Skeletal muscle tissue (tissue), 4 donors: ENCODE measurements around the gene HLA-DQB1. TPM values are rescaled to one million over a fixed set of nuclear protein-coding genes. Genes with fewer than 3 reads are reported as not detected.
"Not testable (repeated sequence)": the region's sequence is repeated elsewhere in the genome, so short reads cannot be mapped to it uniquely, and the experiment has no call there.

Experiments
- H3K27ac ChIP-seq: one replicate; pipeline ENCODE4 v1.7.0; 2013; ENCODE audit warnings: mild to moderate bottlenecking, low read depth, low read length, inconsistent platforms
- H3K27me3 ChIP-seq, 3 donors: one replicate each; pipeline ENCODE4 v1.7.0; 2013; ENCODE audit warnings: low read length in 3 of 3; ENCODE audit not compliant: control insufficient read depth in 3 of 3, insufficient read depth in 3 of 3
- H3K36me3 ChIP-seq, 3 donors: one replicate each; pipeline ENCODE4 v1.7.0; 2013; ENCODE audit warnings: low read length in 3 of 3; ENCODE audit not compliant: control insufficient read depth in 3 of 3, insufficient read depth in 3 of 3
- H3K4me1 ChIP-seq, 3 donors: one replicate each; pipeline ENCODE4 v1.7.0; 2013; ENCODE audit warnings: low read length in 3 of 3, mild to moderate bottlenecking in 3 of 3; ENCODE audit not compliant: control insufficient read depth in 3 of 3, insufficient read depth in 3 of 3
- H3K4me3 ChIP-seq, 3 donors: one replicate each; pipeline ENCODE4 v1.7.0; 2013; ENCODE audit warnings: low read length in 3 of 3
- H3K9ac ChIP-seq, 3 donors: one replicate each; pipeline ENCODE4 v1.7.0; 2013; ENCODE audit warnings: low read length in 3 of 3, mild to moderate bottlenecking in 3 of 3, moderate library complexity in 2 of 3, low read depth in 1 of 3
- H3K9me3 ChIP-seq, 3 donors: one replicate each; pipeline ENCODE4 v1.7.0; 2013; ENCODE audit warnings: low read length in 3 of 3; ENCODE audit not compliant: control insufficient read depth in 3 of 3
- total RNA-seq: library from RNA; depleted of rRNA; stranded (reverse); fragments of >200 nt; gene quantifications from one replicate; pipeline ENCODE4 v1.2.3, GENCODE V29; 2014
- donor health status: Osteomylitis.

The HLA-DQB1 gene
- total RNA-seq, 1 donor from 2014 or later = 7.8 TPM

- Histone ChIP-seq H3K4me1 (no peaks in the 10 kb centered on the region), H3K36me3 (no peaks in the 10 kb centered on the region), H3K27ac (no peak overlapping the region), H3K27me3 (peaks cover 0 to 5% (median 0%) of the 10 kb centered on the region in 3 donors), H3K4me3 (no peak overlapping the region), H3K9ac (no peak overlapping the region), H3K9me3 (no peaks in the 10 kb centered on the region)
Measured at GRCh38 chr6:32643904-32644303, 22.6 kb downstream of the HLA-DQB1 start.

GRCh38 chr6:32642720-32643106 lies 23.7 kb downstream of the HLA-DQB1 start:
- H3K4me1 ChIP-seq = no peaks in the 10 kb centered on the region
- no peaks in the 10 kb centered on the region for H3K9me3 ChIP-seq
- H3K27ac ChIP-seq = no peak overlapping the region
- H3K36me3 ChIP-seq = no peaks in the 10 kb centered on the region
- H3K27me3 ChIP-seq = peaks cover 0 to 5% (median 0%) of the 10 kb centered on the region in 3 donors
- H3K4me3 ChIP-seq = no peak overlapping the region
- no peak overlapping the region for H3K9ac ChIP-seq

GRCh38 chr6:32641785-32642719 lies 24.4 kb downstream of the HLA-DQB1 start:
- not testable (repeated sequence) for H3K9ac ChIP-seq, H3K4me3 ChIP-seq, H3K9me3 ChIP-seq, H3K4me1 ChIP-seq, H3K27ac ChIP-seq, H3K36me3 ChIP-seq, H3K27me3 ChIP-seq

- Histone ChIP-seq H3K27ac (no peak overlapping the region), H3K4me3 (no peak overlapping the region), H3K9ac (no peak overlapping the region), H3K4me1 (no peaks in the 10 kb centered on the region), H3K36me3 (no peaks in the 10 kb centered on the region), H3K27me3 (peaks cover 0 to 13% (median 0%) of the 10 kb centered on the region in 3 donors), H3K9me3 (no peaks in the 10 kb centered on the region)
Measured at GRCh38 chr6:32641122-32641521, 25.3 kb downstream of the HLA-DQB1 start.

- no peak overlapping the region for H3K27ac ChIP-seq
- H3K27me3 ChIP-seq = peaks cover 0 to 13% (median 0%) of the 10 kb centered on the region in 3 donors
- no peaks in the 10 kb centered on the region for H3K36me3 ChIP-seq
- no peak overlapping the region for H3K4me3 ChIP-seq
- peaks cover 0 to 4% (median 0%) of the 10 kb centered on the region in 3 donors for H3K9me3 ChIP-seq
- H3K9ac ChIP-seq = no peak overlapping the region
- no peaks in the 10 kb centered on the region for H3K4me1 ChIP-seq
Measured at GRCh38 chr6:32639440-32640394, 26.7 kb downstream of the HLA-DQB1 start.

GRCh38 chr6:32638532-32639219 lies 27.8 kb downstream of the HLA-DQB1 start:
- Histone ChIP-seq H3K9ac (no peak overlapping the region), H3K4me1 (no peaks in the 10 kb centered on the region), H3K9me3 (peaks cover 0 to 4% (median 0%) of the 10 kb centered on the region in 3 donors), H3K4me3 (no peak overlapping the region), H3K27me3 (peaks cover 0 to 11% (median 0%) of the 10 kb centered on the region in 3 donors), H3K36me3 (no peaks in the 10 kb centered on the region), H3K27ac (no peak overlapping the region)

- H3K9me3 ChIP-seq = peaks cover 0 to 4% (median 0%) of the 10 kb centered on the region in 3 donors
- no peak overlapping the region for H3K4me3 ChIP-seq
- H3K36me3 ChIP-seq = no peaks in the 10 kb centered on the region
- no peak overlapping the region for H3K9ac ChIP-seq
- H3K27me3 ChIP-seq = peaks cover 0 to 10% (median 0%) of the 10 kb centered on the region in 3 donors
- no peaks in the 10 kb centered on the region for H3K4me1 ChIP-seq
- H3K27ac ChIP-seq = no peak overlapping the region
Measured at GRCh38 chr6:32637883-32638282, 28.6 kb downstream of the HLA-DQB1 start.

GRCh38 chr6:32637219-32637880 lies 29.1 kb downstream of the HLA-DQB1 start, which contains the start of gene HLA-DQA1:
Gene HLA-DQA1 (plus strand): TSS chr6:32637406. CDS start chr6:32637459, 53 bp downstream.
- Histone ChIP-seq H3K27me3 (peaks cover 0 to 10% (median 0%) of the 10 kb centered on the region in 3 donors), H3K4me1 (no peaks in the 10 kb centered on the region), H3K9me3 (peaks cover 0 to 4% (median 0%) of the 10 kb centered on the region in 3 donors), H3K9ac (no peak within 1 kb of the TSS), H3K4me3 (no peak within 1 kb of the TSS), H3K36me3 (no peaks in the 10 kb centered on the region), H3K27ac (no peak within 1 kb of the TSS)

- Histone ChIP-seq H3K27ac (no peak overlapping the region), H3K4me1 (no peaks in the 10 kb centered on the region), H3K4me3 (no peak overlapping the region), H3K9me3 (peaks cover 0 to 4% (median 0%) of the 10 kb centered on the region in 3 donors), H3K9ac (no peak overlapping the region), H3K27me3 (peaks cover 0 to 10% (median 0%) of the 10 kb centered on the region in 3 donors), H3K36me3 (no peaks in the 10 kb centered on the region)
Measured at GRCh38 chr6:32635526-32636123, 30.8 kb downstream of the HLA-DQB1 start.
